Lower lobe of right lung (tissue), 2 donors: Measurements from ENCODE around the gene STXBP5. TPM values are rescaled to one million over a fixed set of nuclear protein-coding genes. Genes with fewer than 3 reads are reported as not detected.

Experiments used
- ATAC-seq, 2 donors: fragments of 200-7000 bp; cut with Tn5 transposase; one replicate each; pipeline ENCODE4 v1.9.1; 2020 to 2022; ENCODE audit warnings: mild to moderate bottlenecking in 2 of 2, moderate library complexity in 2 of 2
- DNase-seq: peaks from one replicate; pipeline ENCODE4 v3.0.0-alpha.2; 2020
- H3K27ac ChIP-seq: fragments of 200-600 bp; one replicate; pipeline ENCODE4 v1.8.0; 2022
- H3K27me3 ChIP-seq: fragments of 200-600 bp; one replicate; pipeline ENCODE4 v1.8.0; 2022; ENCODE audit warnings: low read depth
- H3K36me3 ChIP-seq: fragments of 200-600 bp; one replicate; pipeline ENCODE4 v1.8.0; 2022; ENCODE audit warnings: mild to moderate bottlenecking
- H3K4me1 ChIP-seq: fragments of 200-600 bp; one replicate; pipeline ENCODE4 v1.8.0; 2022
- H3K4me3 ChIP-seq: fragments of 200-600 bp; one replicate; pipeline ENCODE4 v1.8.0; 2022; ENCODE audit warnings: mild to moderate bottlenecking
- H3K9me3 ChIP-seq: fragments of 200-600 bp; one replicate; pipeline ENCODE4 v1.8.0; 2022
- intact Hi-C: fragments of 100-400 bp; cut with DNase I; formaldehyde crosslinking; loops from one replicate; pipeline ENCODE4 v1.11.0; 2022
- total RNA-seq: library from RNA; stranded (reverse); fragmentation: NEBNext Ultra II Directional; extraction: Animal tissue kit (Norgen Biotek cat#: 25700); gene quantifications from one replicate; pipeline ENCODE4 v1.2.1, GENCODE V29; 2021
- TF ChIP-seq, protein P1 (sequence below): fragments of 200-600 bp; IDR thresholded peaks from one replicate; pipeline ENCODE4 v1.8.0; 2022; ENCODE audit warnings: antibody characterized with exemption, mild to moderate bottlenecking
- donor health status: DM: no; HTN: yes; CAD: no; lungs with severe emphysema.

The STXBP5 gene
- total RNA-seq, 1 donor from 2014 or later: 21.2 TPM

DNA sequence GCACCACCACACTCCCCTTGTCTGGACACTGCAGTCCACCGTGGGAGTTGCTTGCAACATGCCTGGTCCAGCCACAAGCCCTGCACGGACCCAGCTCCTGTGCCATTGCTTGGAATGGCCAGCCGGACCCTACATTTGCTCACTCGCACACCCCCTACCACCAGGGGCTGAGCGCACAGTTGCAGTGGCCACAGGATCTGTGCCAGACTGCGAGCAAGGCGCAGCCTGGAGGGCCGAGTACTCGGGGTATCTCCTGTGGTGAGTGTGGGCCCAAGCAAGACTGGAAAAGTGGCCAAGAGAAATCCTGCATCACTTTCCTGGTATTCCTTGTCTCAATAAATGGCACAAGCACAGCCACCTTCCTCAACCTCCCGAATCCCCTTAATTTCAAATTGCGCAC lies 218.9 kb downstream of the STXBP5 start:
- no peak overlapping the region for H3K27ac ChIP-seq
- H3K4me1 ChIP-seq: no peaks in the 10 kb centered on the region
- intact Hi-C loops: no loop called here
- no peaks in the 10 kb centered on the region for H3K36me3 ChIP-seq
- TF ChIP-seq, protein P1, sequence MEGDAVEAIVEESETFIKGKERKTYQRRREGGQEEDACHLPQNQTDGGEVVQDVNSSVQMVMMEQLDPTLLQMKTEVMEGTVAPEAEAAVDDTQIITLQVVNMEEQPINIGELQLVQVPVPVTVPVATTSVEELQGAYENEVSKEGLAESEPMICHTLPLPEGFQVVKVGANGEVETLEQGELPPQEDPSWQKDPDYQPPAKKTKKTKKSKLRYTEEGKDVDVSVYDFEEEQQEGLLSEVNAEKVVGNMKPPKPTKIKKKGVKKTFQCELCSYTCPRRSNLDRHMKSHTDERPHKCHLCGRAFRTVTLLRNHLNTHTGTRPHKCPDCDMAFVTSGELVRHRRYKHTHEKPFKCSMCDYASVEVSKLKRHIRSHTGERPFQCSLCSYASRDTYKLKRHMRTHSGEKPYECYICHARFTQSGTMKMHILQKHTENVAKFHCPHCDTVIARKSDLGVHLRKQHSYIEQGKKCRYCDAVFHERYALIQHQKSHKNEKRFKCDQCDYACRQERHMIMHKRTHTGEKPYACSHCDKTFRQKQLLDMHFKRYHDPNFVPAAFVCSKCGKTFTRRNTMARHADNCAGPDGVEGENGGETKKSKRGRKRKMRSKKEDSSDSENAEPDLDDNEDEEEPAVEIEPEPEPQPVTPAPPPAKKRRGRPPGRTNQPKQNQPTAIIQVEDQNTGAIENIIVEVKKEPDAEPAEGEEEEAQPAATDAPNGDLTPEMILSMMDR: no peak
- ATAC-seq: no peak
- no peaks in the 10 kb centered on the region for H3K9me3 ChIP-seq
- no peaks in the 10 kb centered on the region for H3K27me3 ChIP-seq
- no peak overlapping the region for H3K4me3 ChIP-seq
- DNase-seq: no peak

DNA sequence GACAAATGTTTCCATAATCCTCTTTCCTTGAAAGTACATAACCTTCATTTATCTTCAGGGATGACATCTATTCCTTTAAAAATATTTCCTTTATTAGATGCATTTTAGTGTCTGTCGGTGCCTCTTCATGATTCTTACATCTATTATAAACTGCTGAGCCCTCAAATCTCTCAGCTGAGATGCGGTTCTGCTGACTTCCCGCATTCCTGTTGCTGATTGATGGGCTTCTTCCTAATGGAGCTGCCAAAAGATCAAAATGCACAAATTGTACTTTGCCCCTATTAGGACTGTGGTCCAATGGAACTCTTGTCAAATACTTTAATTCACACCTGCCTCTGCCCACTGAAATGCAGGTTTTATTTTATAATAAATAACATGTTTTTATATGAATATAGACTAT lies 225.6 kb downstream of the STXBP5 start:
- no peaks in the 10 kb centered on the region for H3K9me3 ChIP-seq
- no peak overlapping the region for H3K4me3 ChIP-seq
- H3K4me1 ChIP-seq: no peaks in the 10 kb centered on the region
- H3K27me3 ChIP-seq: no peaks in the 10 kb centered on the region
- H3K36me3 ChIP-seq: no peaks in the 10 kb centered on the region
- intact Hi-C loops: no loop called here
- ATAC-seq (no peak), DNase-seq (no peak)
- TF ChIP-seq, protein P1: no peak
- H3K27ac ChIP-seq: no peak overlapping the region

DNA sequence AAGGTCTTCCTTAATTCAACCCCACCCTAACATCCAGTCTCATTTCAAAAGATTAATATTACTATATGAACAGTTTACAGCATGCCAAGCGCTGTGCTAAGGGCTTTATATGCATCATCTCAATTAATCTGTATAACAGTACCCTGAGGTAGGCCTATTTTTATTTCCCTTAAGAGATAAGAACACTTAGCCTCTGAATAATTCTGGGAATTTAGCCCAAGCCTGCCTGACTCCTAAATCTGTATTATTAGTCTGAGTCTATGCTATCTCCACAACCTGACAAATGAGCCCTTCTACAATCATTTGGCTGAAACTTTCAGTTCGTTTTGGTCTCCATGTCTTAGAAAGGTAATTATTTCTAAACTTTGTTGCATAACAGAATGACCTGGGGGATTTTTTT lies 226.6 kb downstream of the STXBP5 start:
- TF ChIP-seq, protein P1: no peak
- H3K36me3 ChIP-seq: no peaks in the 10 kb centered on the region
- no peaks in the 10 kb centered on the region for H3K27me3 ChIP-seq
- H3K9me3 ChIP-seq: no peaks in the 10 kb centered on the region
- no peaks in the 10 kb centered on the region for H3K4me1 ChIP-seq
- H3K27ac ChIP-seq: no peak overlapping the region
- ATAC-seq (no peak), DNase-seq (no peak)
- intact Hi-C loops: no loop called here
- no peak overlapping the region for H3K4me3 ChIP-seq

DNA sequence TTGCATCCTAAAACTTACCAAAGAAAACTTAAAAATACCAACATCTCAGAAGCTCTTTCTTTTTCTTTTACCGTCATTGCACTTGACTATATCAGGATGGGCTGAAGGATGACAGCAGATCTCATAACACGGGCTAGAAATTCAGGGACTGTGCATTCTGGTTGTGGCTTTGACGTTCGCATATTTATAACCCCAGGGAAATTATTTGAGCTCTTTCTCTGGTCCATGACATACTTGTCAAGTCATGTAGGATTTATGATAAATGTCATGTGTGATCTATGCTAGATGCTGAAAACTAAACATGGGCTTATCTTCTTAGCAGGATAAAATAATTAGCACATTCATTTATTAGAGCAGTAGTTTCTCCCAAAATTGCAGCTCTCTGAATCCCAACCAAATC lies 229.9 kb downstream of the STXBP5 start:
- no peak overlapping the region for H3K27ac ChIP-seq
- no peaks in the 10 kb centered on the region for H3K4me1 ChIP-seq
- H3K4me3 ChIP-seq: no peak overlapping the region
- no peaks in the 10 kb centered on the region for H3K27me3 ChIP-seq
- no peaks in the 10 kb centered on the region for H3K36me3 ChIP-seq
- DNase-seq (no peak), ATAC-seq (no peak)
- intact Hi-C loops: no loop called here
- H3K9me3 ChIP-seq: no peaks in the 10 kb centered on the region
- TF ChIP-seq, protein P1: no peak

DNA sequence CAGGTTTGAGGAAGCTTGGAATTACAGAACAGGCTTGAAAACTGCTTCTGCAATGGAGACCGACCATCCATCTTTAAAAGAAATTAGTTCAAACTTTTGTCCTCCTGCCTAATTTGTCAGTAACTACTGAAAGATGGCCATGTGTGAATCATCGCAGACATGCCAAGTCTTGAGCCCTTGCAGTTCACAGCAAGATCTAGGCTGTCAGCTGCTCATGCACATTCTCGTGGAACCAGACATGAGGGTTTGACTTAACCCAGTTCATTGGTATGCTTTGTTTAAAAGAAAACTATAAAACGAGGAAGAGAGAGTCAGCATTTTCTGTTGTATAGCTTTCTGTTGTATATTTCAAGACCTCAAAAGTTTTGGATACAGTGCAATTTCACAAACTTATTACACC lies 230.3 kb downstream of the STXBP5 start:
- Histone ChIP-seq H3K27me3 (no peaks in the 10 kb centered on the region), H3K9me3 (no peaks in the 10 kb centered on the region), H3K27ac (no peak overlapping the region), H3K4me3 (no peak overlapping the region), H3K36me3 (no peaks in the 10 kb centered on the region), H3K4me1 (no peaks in the 10 kb centered on the region)
- ATAC-seq (no peak), DNase-seq (no peak)
- intact Hi-C loops: no loop called here
- TF ChIP-seq, protein P1: no peak

DNA sequence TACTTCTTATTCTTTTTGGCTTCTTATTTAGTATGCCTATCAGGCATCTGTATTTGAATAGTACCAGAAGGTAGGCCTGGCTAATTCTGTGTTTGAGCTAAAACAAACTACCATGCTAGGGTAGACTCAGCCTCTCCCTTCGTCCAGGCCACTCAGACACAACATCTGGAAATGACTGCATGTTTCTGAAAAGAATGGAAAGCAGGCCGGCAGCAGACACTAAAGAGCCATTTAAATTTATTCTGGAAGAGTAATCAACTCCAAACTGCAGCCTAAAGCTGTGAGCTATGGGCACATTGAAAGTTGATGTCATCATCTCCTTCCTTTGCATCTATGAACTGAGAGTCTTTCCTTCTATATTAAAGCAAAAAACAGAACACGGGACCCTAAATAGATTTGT lies 233.4 kb downstream of the STXBP5 start:
- no peaks in the 10 kb centered on the region for H3K36me3 ChIP-seq
- TF ChIP-seq, protein P1: no peak
- intact Hi-C loops: no loop called here
- no peaks in the 10 kb centered on the region for H3K9me3 ChIP-seq
- H3K27ac ChIP-seq: no peak overlapping the region
- DNase-seq: no peak
- H3K4me3 ChIP-seq: no peak overlapping the region
- no peak for ATAC-seq
- no peaks in the 10 kb centered on the region for H3K4me1 ChIP-seq
- no peaks in the 10 kb centered on the region for H3K27me3 ChIP-seq
